KMS-11 (cell line): Measurements from ENCODE around the gene EFCAB10.
A peak's percentile ranks its signal among the peaks of the same experiment; 100 is the strongest.

ENCODE experiments used
- H2AFZ ChIP-seq: fragments of 200-600 bp; sonication (generic); 2 replicates; pipeline ENCODE4 v1.6.1; 2016; ENCODE audit warnings: antibody characterized with exemption, mixed run types, low read depth
- H3K27ac ChIP-seq: fragments of 200-600 bp; sonication (generic); 2 replicates; pipeline ENCODE4 v1.6.1; 2016; ENCODE audit warnings: mild to moderate bottlenecking, mixed run types
- H3K27me3 ChIP-seq: fragments of 200-600 bp; sonication (generic); 2 replicates; pipeline ENCODE4 v1.6.1; 2017; ENCODE audit warnings: mild to moderate bottlenecking, low read depth, mixed run types, moderate library complexity; ENCODE audit not compliant: insufficient read depth
- H3K36me3 ChIP-seq: fragments of 200-600 bp; sonication (generic); 2 replicates; pipeline ENCODE4 v1.6.1; 2017; ENCODE audit warnings: mild to moderate bottlenecking, mixed run types; ENCODE audit not compliant: insufficient read depth
- H3K4me1 ChIP-seq: fragments of 200-600 bp; sonication (generic); 2 replicates; pipeline ENCODE4 v1.6.1; 2016; ENCODE audit warnings: mild to moderate bottlenecking, low read depth, mixed run types; ENCODE audit not compliant: poor library complexity, severe bottlenecking
- H3K4me2 ChIP-seq: fragments of 200-600 bp; sonication (generic); 2 replicates; pipeline ENCODE4 v1.7.0; 2016; ENCODE audit warnings: mild to moderate bottlenecking, mixed run types
- H3K4me3 ChIP-seq: fragments of 200-600 bp; sonication (generic); IDR thresholded peaks from 2 replicates; pipeline ENCODE4 v1.6.1; 2017; ENCODE audit warnings: low read depth, low read length, mixed read lengths; ENCODE audit not compliant: insufficient read depth
- H3K79me2 ChIP-seq: fragments of 200-600 bp; sonication (generic); 2 replicates; pipeline ENCODE4 v1.6.1; 2016; ENCODE audit warnings: low read depth, mixed run types; ENCODE audit not compliant: insufficient read depth
- H3K9ac ChIP-seq: fragments of 200-600 bp; sonication (generic); 2 replicates; pipeline ENCODE4 v1.6.1; 2016; ENCODE audit warnings: mild to moderate bottlenecking, mixed run types
- H4K20me1 ChIP-seq: fragments of 200-600 bp; sonication (generic); 2 replicates; pipeline ENCODE4 v1.6.1; 2016; ENCODE audit warnings: mild to moderate bottlenecking, mixed run types; ENCODE audit not compliant: insufficient read depth
- CTCF ChIP-seq: fragments of 200-600 bp; sonication (generic); conservative IDR thresholded peaks from 2 replicates; pipeline ENCODE4 v1.6.1; 2017; ENCODE audit warnings: low read depth, mild to moderate bottlenecking, antibody characterized with exemption, low read length, moderate library complexity, mixed read lengths

The EFCAB10 gene

DNA sequence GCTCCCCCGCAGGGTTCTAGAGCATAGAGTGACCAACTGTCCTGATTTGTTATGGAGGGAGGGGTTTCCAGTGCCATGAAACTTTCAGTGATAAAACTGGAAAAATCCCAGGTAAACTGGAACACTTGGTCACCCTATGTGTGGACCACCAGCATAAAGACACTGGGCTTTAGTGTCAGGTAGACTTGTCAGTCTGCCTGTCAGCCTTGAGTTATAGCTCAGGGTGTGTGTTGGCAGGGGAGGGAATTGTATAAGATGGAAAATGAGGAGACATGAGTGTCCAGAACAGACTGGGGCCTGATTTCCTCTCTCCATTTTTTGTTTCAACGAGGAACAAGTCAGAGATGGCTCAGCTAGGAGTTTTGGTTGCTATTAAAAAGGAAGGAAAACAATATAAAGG, 10.2 kb upstream of the EFCAB10 start:
- H3K27ac ChIP-seq: peak overlapping the region; percentile 6; the same call in 1 of the 2 replicates
- H3K4me1 ChIP-seq: peaks cover 85% of the 10 kb centered on the region
- no peaks in the 10 kb centered on the region for H3K27me3 ChIP-seq
- no peak overlapping the region for H3K9ac ChIP-seq
- H3K79me2 ChIP-seq: no peaks in the 10 kb centered on the region
- H2AFZ ChIP-seq: no peak overlapping the region; the same call in 1 of the 2 replicates
- no peak for TF ChIP-seq CTCF
- H3K36me3 ChIP-seq: no peaks in the 10 kb centered on the region
- peak overlapping the region; percentile 25; the same call in 1 of the 2 replicates for H3K4me2 ChIP-seq
- H4K20me1 ChIP-seq: no peaks in the 10 kb centered on the region
- no peak overlapping the region for H3K4me3 ChIP-seq

DNA sequence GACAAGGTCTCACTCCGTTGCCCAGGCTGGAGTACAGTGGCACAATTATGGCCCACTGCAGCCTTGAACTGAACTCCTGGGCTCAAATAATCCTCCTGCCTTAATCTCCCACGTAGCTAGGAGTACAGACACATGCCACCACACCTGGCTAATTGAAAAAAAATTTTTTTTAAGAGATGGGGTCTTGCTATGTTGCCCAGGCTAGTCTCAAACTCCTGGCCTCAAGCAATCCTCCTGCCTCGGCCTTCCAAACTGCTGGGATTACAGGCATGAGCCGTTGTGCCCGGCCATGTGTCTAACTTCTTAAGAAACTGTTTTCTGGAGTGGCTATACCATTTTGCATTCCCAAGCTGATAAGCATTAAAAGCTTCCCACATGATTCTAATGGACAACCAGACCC, 9.5 kb upstream of the EFCAB10 start:
- no peak overlapping the region for H3K9ac ChIP-seq
- peaks cover 93% of the 10 kb centered on the region for H3K4me1 ChIP-seq
- no peak for TF ChIP-seq CTCF

GRCh38 chr7:105589356-105590077, 8.2 kb upstream of the EFCAB10 start:
- peak overlapping the region; percentile 67 for H3K27ac ChIP-seq
- H2AFZ ChIP-seq: peak overlapping the region; percentile 18; the same call in 1 of the 2 replicates
- no peaks in the 10 kb centered on the region for H3K27me3 ChIP-seq
- H4K20me1 ChIP-seq: no peaks in the 10 kb centered on the region
- H3K36me3 ChIP-seq: no peaks in the 10 kb centered on the region
- peak; percentile 90 for TF ChIP-seq CTCF
- H3K9ac ChIP-seq: no peak overlapping the region
- H3K79me2 ChIP-seq: no peaks in the 10 kb centered on the region
- peak overlapping the region; percentile 43; the same call in 1 of the 2 replicates for H3K4me2 ChIP-seq
- no peak overlapping the region for H3K4me3 ChIP-seq
- H3K4me1 ChIP-seq: peaks cover 93% of the 10 kb centered on the region

More for the DNA sequence above, 9.5 kb upstream of the EFCAB10 start:
- Histone ChIP-seq H3K79me2 (no peaks in the 10 kb centered on the region), H3K27ac (no peak overlapping the region; the same call in 1 of the 2 replicates), H3K4me2 (peak overlapping the region; percentile 25; the same call in 1 of the 2 replicates), H3K36me3 (no peaks in the 10 kb centered on the region), H4K20me1 (no peaks in the 10 kb centered on the region), H3K27me3 (no peaks in the 10 kb centered on the region), H3K4me3 (no peak overlapping the region), H2AFZ (no peak overlapping the region)

- Histone ChIP-seq H4K20me1 (no peaks in the 10 kb centered on the region), H3K4me3 (no peak overlapping the region), H3K27ac (peak overlapping the region; percentile 67), H3K4me2 (peak overlapping the region; percentile 33; the same call in 1 of the 2 replicates), H3K9ac (no peak overlapping the region), H3K36me3 (no peaks in the 10 kb centered on the region), H3K4me1 (peaks cover 81% of the 10 kb centered on the region), H3K27me3 (no peaks in the 10 kb centered on the region), H3K79me2 (no peaks in the 10 kb centered on the region), H2AFZ (0 out of 2 replicates have a peak overlapping the region, but pooled peaks have one; percentile 1)
- no peak for TF ChIP-seq CTCF
These were observed 6.8 kb upstream of the EFCAB10 start for GRCh38 chr7:105587909-105588635.
